Measurements from ENCODE around the gene HEPACAM2.

Gene HEPACAM2

DNA sequence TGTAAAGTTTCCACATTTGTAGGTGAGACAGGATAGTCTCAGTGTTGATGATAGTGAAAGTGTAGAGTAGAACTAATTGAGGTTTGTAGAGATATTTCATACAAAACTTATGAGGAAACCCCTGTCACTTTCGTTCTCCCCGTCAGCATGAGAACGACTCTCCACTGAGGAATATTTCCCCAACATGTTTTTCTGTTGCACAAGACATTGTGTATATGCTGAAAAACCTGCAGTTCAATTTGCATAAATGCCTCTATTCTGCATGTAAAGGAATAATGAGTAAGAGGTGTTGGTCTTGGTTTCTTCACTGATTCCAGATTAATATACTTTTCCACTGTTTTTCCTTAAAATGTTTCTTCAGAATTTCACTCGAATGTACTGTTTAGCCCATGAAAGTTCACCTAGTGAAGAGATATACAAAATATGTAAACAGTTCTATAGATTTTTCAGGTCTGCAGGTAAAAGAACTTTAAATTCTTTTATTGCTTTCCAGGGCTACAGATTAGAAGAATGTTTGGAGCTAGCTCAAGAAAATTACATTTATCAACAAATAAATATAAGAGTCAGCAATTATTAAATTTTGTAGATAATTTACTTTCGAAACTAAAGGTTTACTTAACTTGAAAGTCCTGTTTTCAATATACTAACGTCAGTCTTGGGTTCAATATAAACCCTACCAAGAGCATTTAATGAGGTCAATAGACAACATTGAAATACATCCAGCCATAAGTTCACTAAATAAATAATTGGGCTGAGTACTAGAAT lies 37.2 kb downstream of the HEPACAM2 start:
- TF ChIP-seq, protein P1, sequence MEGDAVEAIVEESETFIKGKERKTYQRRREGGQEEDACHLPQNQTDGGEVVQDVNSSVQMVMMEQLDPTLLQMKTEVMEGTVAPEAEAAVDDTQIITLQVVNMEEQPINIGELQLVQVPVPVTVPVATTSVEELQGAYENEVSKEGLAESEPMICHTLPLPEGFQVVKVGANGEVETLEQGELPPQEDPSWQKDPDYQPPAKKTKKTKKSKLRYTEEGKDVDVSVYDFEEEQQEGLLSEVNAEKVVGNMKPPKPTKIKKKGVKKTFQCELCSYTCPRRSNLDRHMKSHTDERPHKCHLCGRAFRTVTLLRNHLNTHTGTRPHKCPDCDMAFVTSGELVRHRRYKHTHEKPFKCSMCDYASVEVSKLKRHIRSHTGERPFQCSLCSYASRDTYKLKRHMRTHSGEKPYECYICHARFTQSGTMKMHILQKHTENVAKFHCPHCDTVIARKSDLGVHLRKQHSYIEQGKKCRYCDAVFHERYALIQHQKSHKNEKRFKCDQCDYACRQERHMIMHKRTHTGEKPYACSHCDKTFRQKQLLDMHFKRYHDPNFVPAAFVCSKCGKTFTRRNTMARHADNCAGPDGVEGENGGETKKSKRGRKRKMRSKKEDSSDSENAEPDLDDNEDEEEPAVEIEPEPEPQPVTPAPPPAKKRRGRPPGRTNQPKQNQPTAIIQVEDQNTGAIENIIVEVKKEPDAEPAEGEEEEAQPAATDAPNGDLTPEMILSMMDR (IDR thresholded peaks at IDR 0.05; ENCODE audit: insufficient read depth, low read depth, low read length, missing control alignments) = no peak
- no peak for DNase-seq (ENCODE audit: low read depth)
- no peak overlapping the region for H3K4me3 ChIP-seq (ENCODE audit: low read depth, low read length)

DNA sequence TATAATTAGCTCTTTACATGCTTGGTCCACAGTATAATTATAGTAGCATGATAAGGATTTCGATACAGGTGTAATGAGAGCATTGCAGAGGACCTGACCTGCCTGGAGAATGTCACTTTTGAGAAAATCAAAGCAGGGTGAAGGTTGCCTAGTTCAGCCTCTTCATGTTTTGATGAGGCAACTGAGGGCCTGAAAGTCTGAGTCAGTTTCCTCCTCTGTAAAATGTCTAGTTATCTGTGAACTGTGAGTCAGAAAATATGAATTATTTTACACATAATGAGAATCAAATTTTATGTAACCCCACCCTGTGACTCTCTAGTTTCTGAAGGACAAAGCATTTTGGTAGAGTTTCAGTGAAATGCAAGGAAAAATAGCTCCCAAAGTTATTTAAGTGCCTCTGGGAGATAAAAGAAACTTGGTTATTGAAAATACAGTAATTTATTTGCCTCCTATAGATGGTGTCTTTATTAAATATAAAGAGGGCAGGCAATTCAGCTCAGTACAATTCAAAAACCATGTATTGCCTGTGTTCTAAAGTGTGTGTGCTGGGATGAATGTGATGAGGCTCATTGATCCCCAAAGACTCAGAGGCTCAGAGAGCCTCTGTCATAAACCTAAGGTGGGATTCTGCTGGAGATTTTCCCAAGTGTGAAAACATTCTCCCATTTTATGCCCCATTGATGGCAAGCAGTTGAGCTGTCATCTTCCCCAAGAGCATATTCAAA lies 40.8 kb downstream of the HEPACAM2 start:
- DNase-seq (ENCODE audit: low read depth) = no peak
- TF ChIP-seq, protein P1 (IDR thresholded peaks at IDR 0.05; ENCODE audit: insufficient read depth, low read depth, low read length, missing control alignments) = no peak

DNA sequence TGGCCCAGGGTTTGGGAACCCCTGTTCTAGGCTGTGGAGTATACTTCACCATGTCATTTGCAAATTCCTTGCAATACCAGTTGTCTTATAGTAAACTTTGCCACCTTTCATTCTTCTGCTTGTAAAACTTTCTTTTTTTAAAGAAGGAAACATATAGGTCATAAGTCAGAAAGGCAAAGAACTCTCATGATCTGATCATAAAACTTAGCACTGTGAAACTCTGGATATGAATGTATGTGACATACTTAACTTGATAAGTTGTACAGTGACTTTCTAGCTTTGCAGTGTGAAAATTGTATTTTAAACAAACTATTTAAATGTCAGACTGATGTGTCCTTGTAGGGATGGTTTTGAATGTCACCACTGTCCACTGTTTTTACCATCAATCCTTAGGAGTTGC lies 47.1 kb downstream of the HEPACAM2 start:
- TF ChIP-seq, protein P1 (IDR thresholded peaks at IDR 0.05; ENCODE audit: insufficient read depth, low read depth, low read length, missing control alignments) = no peak
- DNase-seq (ENCODE audit: low read depth) = no peak
- no peak overlapping the region for H3K4me3 ChIP-seq (ENCODE audit: low read depth, low read length)

More for the DNA sequence above, 40.8 kb downstream of the HEPACAM2 start:
- H3K4me3 ChIP-seq (ENCODE audit: low read depth, low read length) = no peak overlapping the region

DNA sequence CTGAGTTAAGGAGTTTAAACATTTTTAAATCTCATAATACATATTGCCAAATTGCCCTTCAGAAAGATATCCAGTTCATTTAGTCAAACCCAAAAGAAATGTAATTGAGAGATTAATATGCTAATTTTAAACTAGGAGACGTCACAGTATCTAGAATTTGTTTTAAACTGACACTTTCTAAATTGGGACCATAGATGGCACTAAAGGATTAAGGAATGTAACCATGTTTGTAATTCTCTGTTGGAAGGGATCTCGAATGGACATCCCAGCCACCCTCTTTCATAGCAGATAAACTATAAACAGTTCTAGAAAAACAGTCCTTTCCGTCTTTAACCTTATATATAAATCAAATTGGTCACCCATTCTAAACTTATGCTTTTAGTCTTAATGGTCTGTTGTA lies 48.1 kb downstream of the HEPACAM2 start:
- no peak overlapping the region for H3K4me3 ChIP-seq (ENCODE audit: low read depth, low read length)
- TF ChIP-seq, protein P1 (IDR thresholded peaks at IDR 0.05; ENCODE audit: insufficient read depth, low read depth, low read length, missing control alignments) = no peak
- no peak for DNase-seq (ENCODE audit: low read depth)

DNA sequence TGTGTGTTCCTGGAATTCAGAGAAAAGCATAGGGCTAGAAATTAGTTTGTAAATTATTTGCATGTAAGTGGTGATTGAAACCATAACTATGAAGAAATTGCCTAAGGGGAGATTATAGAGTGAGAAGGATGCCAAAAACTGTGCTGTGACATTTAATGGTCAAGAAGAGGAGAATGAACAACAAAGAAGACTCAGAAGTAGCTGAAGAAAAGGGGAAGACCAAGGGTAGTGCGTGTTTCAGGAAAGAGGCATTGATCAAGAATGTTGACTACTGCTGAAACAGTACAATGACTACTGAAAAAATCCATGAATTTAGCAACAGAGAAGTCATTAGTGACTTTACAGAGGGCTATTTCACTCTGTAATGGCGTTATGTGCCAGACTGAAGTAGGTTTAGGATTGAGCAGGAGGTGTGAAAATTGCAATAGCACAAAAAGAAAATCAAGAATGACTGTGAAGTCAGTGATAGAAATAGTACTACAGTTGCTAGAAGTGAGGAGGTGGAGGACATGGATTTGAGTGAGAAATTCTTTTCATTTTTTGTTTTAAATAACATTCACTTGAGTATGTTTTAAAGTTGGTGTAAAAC lies 49.2 kb downstream of the HEPACAM2 start:
- TF ChIP-seq, protein P1 (IDR thresholded peaks at IDR 0.05; ENCODE audit: insufficient read depth, low read depth, low read length, missing control alignments) = no peak
- DNase-seq (ENCODE audit: low read depth) = no peak
- H3K4me3 ChIP-seq (ENCODE audit: low read depth, low read length) = no peak overlapping the region

DNA sequence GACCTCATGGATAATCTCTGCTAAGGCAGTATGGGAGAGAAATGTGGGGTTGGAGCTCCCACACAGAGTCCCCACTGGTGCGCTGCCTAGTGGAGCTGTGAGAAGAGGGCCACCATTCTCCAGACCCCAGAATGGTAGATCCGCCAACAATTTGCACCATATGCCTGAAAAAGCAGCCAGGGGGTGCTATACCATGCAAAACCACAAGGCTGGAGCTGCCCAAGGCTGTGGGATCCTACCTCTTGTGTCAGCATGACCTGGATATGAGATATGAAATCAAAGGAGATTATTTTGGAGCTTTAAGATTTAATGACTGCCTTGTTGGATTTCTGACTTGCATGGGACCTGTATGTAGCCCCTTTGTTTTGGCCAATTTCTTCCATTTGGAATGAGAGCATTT lies 51.0 kb downstream of the HEPACAM2 start:
- no peak overlapping the region for H3K4me3 ChIP-seq (ENCODE audit: low read depth, low read length)
- TF ChIP-seq, protein P1 (IDR thresholded peaks at IDR 0.05; ENCODE audit: insufficient read depth, low read depth, low read length, missing control alignments) = no peak
- DNase-seq (ENCODE audit: low read depth) = no peak

Measured in GM12865 (cell line).